Lower leg skin (tissue), 4 donors: ENCODE data around the gene HBG2. TPM values are rescaled to one million over a fixed set of nuclear protein-coding genes. Genes with fewer than 3 reads are reported as not detected.
"Not testable (repeated sequence)": the region's sequence is repeated elsewhere in the genome, so short reads cannot be mapped to it uniquely, and the experiment has no call there.

ENCODE experiments used
- DNase-seq, 2 donors: peaks; one replicate each; pipeline ENCODE4 v3.0.0-alpha.2; 2019; ENCODE audit warnings: low spot score in 2 of 2
- H3K4me3 ChIP-seq: fragments of 200-600 bp; sonication (generic); 2 replicates; pipeline ENCODE4 v1.5.1; 2017; ENCODE audit warnings: mild to moderate bottlenecking, low read depth; ENCODE audit not compliant: poor library complexity, severe bottlenecking
- CTCF ChIP-seq, 3 donors: fragments of 450-650 bp; IDR thresholded peaks; one replicate each; pipeline ENCODE4 v1.5.1; 2016; ENCODE audit warnings: antibody characterized with exemption in 3 of 3, mild to moderate bottlenecking in 3 of 3, moderate library complexity in 2 of 3
- POLR2A ChIP-seq, 2 donors: fragments of 450-650 bp; IDR thresholded peaks; one replicate each; pipeline ENCODE4 v1.6.1; 2016 to 2017; ENCODE audit warnings: antibody characterized with exemption in 2 of 2, mild to moderate bottlenecking in 1 of 2, moderate library complexity in 1 of 2
- WGBS, 2 donors: methylation state at CpG; one replicate each; pipeline ENCODE4 v1.1.5; 2018; 5-methylcytosine and 5-hydroxymethylcytosine counted together
- intact Hi-C: fragments of 100-400 bp; cut with DNase I; formaldehyde crosslinking; loops from one replicate; pipeline ENCODE4 v1.15.0; 2023; ENCODE audit warnings: low total_unique reads
- total RNA-seq, 4 donors: library from RNA; depleted of rRNA; stranded (reverse); fragments of >200 nt; gene quantifications; one replicate each; pipeline ENCODE4 v1.1.0, GENCODE V29; 2016

Gene HBG2
- total RNA-seq, 4 donors from 2014 or later: not detected

- no peak overlapping the region for H3K4me3 ChIP-seq
- TF ChIP-seq CTCF (IDR thresholded peaks at IDR 0.05) (no peak), POLR2A (IDR thresholded peaks at IDR 0.05) (no peak)
- intact Hi-C loops: no loop called here
- DNase-seq: no peak
- WGBS, 2 donors: 88 to 91% methylated on average over 4 of the region's 4 CpGs
Measured at GRCh38 chr11:5250543-5251204, 3.9 kb downstream of the HBG2 start.

GRCh38 chr11:5249807-5250396, 4.7 kb downstream of the HBG2 start, which contains the start of gene HBG1:
Gene HBG1 (minus strand): TSS chr11:5249857. CDS start chr11:5249804, 53 bp downstream.
- DNase-seq, H3K4me3 ChIP-seq, intact Hi-C loops: not testable (repeated sequence)
- 50 to 72% methylated on average over 2 to 4 of the region's 9 CpGs for WGBS, 2 donors

GRCh38 chr11:5248498-5248897, 6.1 kb downstream of the HBG2 start:
- H3K4me3 ChIP-seq, intact Hi-C loops, DNase-seq: not testable (repeated sequence)
- 78 to 82% methylated on average over 7 of the region's 7 CpGs for WGBS, 2 donors

- DNase-seq: no peak
- 68 to 77% methylated on average over 3 of the region's 3 CpGs for WGBS, 2 donors
- intact Hi-C loops: no loop called here
- TF ChIP-seq POLR2A (IDR thresholded peaks at IDR 0.05) (no peak), CTCF (IDR thresholded peaks at IDR 0.05) (no peak)
- H3K4me3 ChIP-seq: no peak overlapping the region
Measured at GRCh38 chr11:5247472-5248192, 6.9 kb downstream of the HBG2 start.

GRCh38 chr11:5246772-5247471, 7.7 kb downstream of the HBG2 start:
- TF ChIP-seq POLR2A (IDR thresholded peaks at IDR 0.05) (no peak), CTCF (IDR thresholded peaks at IDR 0.05) (no peak)

GRCh38 chr11:5245155-5245554, 9.4 kb downstream of the HBG2 start:
- no peak for DNase-seq
- WGBS, 2 donors: 65 to 66% methylated on average over 2 of the region's 2 CpGs
- no peak for TF ChIP-seq POLR2A (IDR thresholded peaks at IDR 0.05)
- no peak for TF ChIP-seq CTCF (IDR thresholded peaks at IDR 0.05)
- no peak overlapping the region for H3K4me3 ChIP-seq
- intact Hi-C loops: no loop called here

More at GRCh38 chr11:5246772-5247471, 7.7 kb downstream of the HBG2 start:
- no peak overlapping the region for H3K4me3 ChIP-seq
- 63 to 72% methylated on average over 6 of the region's 6 CpGs for WGBS, 2 donors
- no peak for DNase-seq
- intact Hi-C loops: no loop called here
